GM21619 (cell line): ENCODE results near the gene NBPF1.
"Not testable (repeated sequence)": the region's sequence is repeated elsewhere in the genome, so short reads cannot be mapped to it uniquely, and the experiment has no call there.

Experiments
- ATAC-seq: cut with Tn5 transposase; IDR thresholded peaks from one replicate; pipeline ENCODE4 v1.9.1; 2021; ENCODE audit not compliant: unreplicated experiment

Gene NBPF1

GRCh38 chr1:16518913-16519254 is 94.5 kb downstream of the NBPF1 start:
- not testable (repeated sequence) for ATAC-seq

GRCh38 chr1:16516694-16517410 is 96.5 kb downstream of the NBPF1 start:
- ATAC-seq: not testable (repeated sequence)

GRCh38 chr1:16514107-16515055 is 99.0 kb downstream of the NBPF1 start, which contains the start of gene RNU1-1:
TSS of gene RNU1-1 (minus strand) at chr1:16514285.
- not testable (repeated sequence) for ATAC-seq

- ATAC-seq: peak; percentile 89
Observed at GRCh38 chr1:16513412-16514106, 99.8 kb downstream of the NBPF1 start.

- not testable (repeated sequence) for ATAC-seq
Observed at GRCh38 chr1:16512624-16513411, 100.5 kb downstream of the NBPF1 start.
